ENCODE data around the gene RPL3.

RPL3 gene

GRCh38 chr22:39317084-39317774 is 2.2 kb downstream of the RPL3 start:
- no peak for DNase-seq (ENCODE audit: low spot score)

- peak; percentile 84 for DNase-seq (ENCODE audit: low spot score)
Measured at GRCh38 chr22:39316440-39317083, 2.9 kb downstream of the RPL3 start.

- DNase-seq (ENCODE audit: low spot score), result no peak
Measured at GRCh38 chr22:39315389-39315788, 4.0 kb downstream of the RPL3 start.

GRCh38 chr22:39314251-39314971 is 5.0 kb downstream of the RPL3 start:
- DNase-seq (ENCODE audit: low spot score), result no peak

- no peak for DNase-seq (ENCODE audit: low spot score)
Measured at GRCh38 chr22:39313258-39314001, 6.0 kb downstream of the RPL3 start.

GRCh38 chr22:39312410-39312809 is 7.0 kb downstream of the RPL3 start:
- no peak for DNase-seq (ENCODE audit: low spot score)

GRCh38 chr22:39311592-39312400 is 7.6 kb downstream of the RPL3 start:
- DNase-seq (ENCODE audit: low spot score), result no peak

GRCh38 chr22:39309881-39310714 is 9.3 kb downstream of the RPL3 start:
- DNase-seq (ENCODE audit: low spot score), result no peak

- DNase-seq (ENCODE audit: low spot score), result no peak
Measured at GRCh38 chr22:39309364-39309861, 10.0 kb downstream of the RPL3 start.

- no peak for DNase-seq (ENCODE audit: low spot score)
Measured at GRCh38 chr22:39308614-39309363, 10.6 kb downstream of the RPL3 start.

- DNase-seq (ENCODE audit: low spot score), result no peak
Measured at GRCh38 chr22:39306456-39307361, 12.7 kb downstream of the RPL3 start.

GRCh38 chr22:39303892-39304671 is 15.3 kb downstream of the RPL3 start:
- DNase-seq (ENCODE audit: low spot score), result no peak

GRCh38 chr22:39303358-39303757 is 16.1 kb downstream of the RPL3 start:
- no peak for DNase-seq (ENCODE audit: low spot score)

GRCh38 chr22:39302431-39302960 is 16.9 kb downstream of the RPL3 start:
- no peak for DNase-seq (ENCODE audit: low spot score)

- DNase-seq (ENCODE audit: low spot score), result no peak
Measured at GRCh38 chr22:39301926-39302325, 17.5 kb downstream of the RPL3 start.

GRCh38 chr22:39301108-39301507 is 18.3 kb downstream of the RPL3 start:
- no peak for DNase-seq (ENCODE audit: low spot score)

- no peak for DNase-seq (ENCODE audit: low spot score)
Measured at GRCh38 chr22:39300186-39300830, 19.1 kb downstream of the RPL3 start.

Measured in activated CD4-positive, alpha-beta T cell treated with anti-CD3 and anti-CD28 coated beads, Interleukin-2, Interleukin-4, amounts not matched to agents 100 ng/mL and 50 ng/mL, durations not matched to agents 16 hours and 8 hours (primary cell).